Kidney capillary endothelial cell (primary cell): ENCODE data around the gene TMIGD1.

Source experiments
- DNase-seq: peaks from one replicate; pipeline ENCODE4 v3.0.0-alpha.2; 2018; ENCODE audit warnings: low spot score

The TMIGD1 gene, protein sequence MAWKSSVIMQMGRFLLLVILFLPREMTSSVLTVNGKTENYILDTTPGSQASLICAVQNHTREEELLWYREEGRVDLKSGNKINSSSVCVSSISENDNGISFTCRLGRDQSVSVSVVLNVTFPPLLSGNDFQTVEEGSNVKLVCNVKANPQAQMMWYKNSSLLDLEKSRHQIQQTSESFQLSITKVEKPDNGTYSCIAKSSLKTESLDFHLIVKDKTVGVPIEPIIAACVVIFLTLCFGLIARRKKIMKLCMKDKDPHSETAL

DNA sequence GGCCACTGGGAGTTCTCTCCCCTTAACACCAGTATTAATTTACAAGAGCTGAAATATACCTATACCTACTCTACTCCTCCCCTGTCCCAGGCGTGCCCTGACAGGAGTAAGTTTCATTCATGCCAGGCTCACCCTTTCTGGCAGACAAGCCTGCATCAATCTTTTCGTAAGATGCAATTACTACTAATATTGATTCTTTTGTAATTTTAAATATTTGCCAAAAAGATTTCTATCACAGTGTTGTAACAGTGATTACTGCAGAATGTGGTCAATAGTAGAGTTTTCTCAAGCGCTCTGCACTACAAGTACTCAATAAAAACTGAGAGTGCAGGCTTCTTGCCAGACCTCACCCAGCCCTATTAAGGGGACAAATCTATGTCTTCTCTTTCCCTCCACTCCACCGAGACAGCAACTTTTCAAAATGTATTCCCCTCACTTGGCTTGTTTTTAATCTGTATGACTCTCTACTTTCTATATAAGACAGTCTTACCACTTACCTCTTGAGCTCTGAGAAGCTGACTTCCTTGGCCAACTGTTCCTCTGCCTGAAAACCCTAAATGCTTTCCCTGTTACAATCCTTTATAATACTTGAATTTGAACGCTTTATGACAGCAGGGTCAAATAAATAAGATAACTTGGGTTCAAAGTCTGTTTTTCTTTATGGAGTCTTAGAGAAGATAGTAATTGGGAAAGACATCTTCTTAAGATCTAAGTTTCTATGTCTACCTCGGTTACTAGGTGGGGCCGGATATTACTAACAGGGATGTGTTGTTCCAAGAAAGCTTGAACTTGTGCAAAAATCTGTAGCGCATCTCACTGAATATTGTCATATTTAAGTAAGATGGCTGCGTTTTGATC lies at the start of gene TMIGD1:
TMIGD1 (minus strand) TSS at position 555 of the 858 bp plus-strand sequence. CDS start 1,924 bp downstream, outside the sequence.
- DNase-seq: no peak

DNA sequence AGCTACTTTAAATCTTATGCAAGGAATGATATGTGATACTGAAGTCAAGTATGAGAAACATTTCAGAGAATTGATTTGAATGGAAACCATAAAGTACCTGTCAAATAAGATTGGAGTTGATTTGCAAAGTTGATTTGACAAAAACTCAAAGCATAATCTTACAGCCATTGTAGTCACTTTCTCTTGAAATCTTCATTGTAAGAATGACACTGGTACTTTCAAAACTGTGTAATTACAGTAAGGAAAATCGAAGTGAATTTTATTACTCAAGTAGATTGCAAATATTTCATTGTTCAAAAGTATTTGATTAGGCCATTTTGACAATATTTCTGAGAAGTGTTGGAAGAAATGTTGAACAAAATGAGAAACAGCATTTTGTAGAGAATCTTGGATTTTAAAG lies 48.5 kb upstream of the TMIGD1 start:
- no peak for DNase-seq

DNA sequence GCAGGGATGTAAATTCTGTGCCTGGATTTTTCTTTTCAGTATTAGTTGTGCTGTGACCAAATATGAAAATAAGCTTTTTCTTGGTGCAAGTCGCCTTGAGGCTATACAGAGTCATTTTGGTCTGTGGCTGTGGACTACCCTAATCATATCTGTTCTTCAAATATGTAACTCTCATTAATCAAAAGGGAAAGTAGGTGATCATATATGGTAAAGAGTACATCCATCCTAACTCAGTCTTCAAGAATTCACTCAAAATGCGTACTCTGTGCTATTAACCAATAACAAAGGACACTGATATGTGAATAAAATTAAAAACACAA lies 47.4 kb upstream of the TMIGD1 start:
- DNase-seq: no peak

DNA sequence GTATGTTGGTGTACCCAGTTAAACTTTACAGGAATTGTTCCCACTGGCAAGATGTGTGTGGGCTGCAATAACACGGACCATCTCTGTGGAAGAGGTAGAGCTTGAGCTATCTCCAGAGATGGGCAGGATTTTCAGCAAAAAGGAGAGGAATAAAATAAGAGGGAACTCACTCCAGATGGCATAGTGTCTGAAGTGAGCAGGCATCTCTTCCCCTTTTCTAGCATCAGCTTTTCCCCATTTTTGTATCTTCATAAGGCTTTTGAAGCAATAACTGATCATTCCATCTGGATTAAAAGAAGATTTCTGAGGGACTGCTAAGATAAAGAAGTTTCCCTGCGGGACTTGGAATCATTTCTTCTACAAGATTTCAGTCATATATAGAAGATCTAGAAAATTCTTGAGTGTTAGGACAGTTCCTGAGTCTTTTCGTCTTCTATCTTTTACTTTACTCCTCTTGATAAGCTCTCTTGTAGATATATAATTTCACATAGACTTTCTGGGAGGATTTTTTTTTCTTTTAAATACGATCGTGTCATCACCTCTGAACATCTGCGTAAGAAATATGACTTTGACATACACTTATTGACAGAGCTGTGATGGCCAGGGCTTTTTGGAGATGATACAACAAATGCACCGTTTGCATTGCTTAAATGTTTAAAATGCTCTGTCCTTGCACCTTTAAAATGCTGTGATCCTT lies 46.9 kb upstream of the TMIGD1 start:
- DNase-seq: no peak

DNA sequence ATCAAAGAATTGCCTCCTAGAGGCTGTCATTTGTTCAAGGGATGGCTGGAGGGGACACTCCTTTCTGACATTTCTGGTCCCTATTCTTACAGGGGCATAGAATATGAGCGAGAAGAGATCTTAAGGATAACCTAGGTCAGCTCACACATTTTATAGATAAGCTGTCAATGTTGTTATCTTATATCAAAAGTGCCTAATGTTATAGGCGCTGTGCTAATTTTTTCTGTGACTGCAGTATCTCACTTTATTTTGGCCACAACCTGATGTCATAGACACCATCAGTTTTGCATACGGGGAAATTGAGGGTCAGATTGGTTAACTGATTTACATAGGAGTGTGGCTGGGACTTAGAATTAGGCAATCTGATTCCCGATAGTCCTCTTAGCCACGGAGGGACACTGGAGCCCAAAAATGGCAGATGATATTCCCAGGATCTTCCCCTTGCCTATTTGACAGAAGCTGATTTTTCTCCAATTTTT lies 46.1 kb upstream of the TMIGD1 start:
- no peak for DNase-seq

DNA sequence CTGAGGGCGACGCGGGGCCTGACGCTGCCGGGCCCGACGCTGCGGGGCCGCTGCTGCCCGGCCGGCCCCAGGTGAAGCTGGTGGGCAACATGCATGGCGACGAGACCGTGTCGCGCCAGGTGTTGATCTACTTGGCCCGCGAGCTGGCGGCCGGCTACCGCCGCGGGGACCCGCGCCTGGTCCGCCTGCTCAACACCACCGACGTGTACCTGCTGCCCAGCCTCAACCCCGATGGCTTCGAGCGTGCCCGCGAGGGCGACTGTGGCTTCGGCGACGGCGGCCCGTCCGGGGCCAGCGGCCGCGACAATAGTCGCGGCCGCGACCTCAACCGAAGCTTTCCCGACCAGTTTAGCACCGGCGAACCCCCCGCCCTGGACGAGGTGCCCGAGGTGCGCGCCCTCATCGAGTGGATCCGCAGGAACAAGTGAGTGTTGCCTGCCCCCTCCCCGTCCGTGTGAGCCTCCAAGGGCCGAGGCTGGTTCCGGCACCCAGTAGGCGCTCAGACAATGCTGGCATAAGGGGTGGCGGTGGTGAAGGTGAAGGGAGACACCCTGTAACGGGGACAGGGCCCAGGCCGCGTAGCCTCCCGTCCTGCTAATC lies 45.5 kb upstream of the TMIGD1 start:
- no peak for DNase-seq

DNA sequence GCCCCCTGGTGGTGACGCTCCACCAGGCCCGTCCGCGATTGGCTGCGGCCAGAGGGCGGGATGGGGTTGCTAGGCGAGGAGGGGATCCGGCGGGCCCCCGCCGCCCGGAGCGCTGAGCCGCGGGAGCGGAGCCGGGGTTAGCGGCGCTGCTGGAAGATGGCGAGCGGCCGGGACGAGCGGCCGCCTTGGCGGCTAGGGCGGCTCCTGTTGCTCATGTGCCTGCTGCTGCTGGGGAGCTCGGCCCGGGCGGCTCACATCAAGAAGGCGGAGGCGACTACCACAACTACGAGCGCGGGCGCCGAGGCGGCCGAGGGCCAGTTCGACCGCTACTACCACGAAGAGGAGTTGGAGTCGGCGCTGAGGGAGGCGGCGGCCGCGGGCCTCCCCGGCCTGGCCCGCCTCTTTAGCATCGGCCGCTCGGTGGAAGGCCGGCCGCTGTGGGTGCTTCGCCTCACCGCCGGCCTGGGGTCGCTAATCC lies 45.0 kb upstream of the TMIGD1 start, which contains the start of gene CPD:
CPD (plus strand) TSS at position 103 of the 478 bp plus-strand sequence; CDS start at position 157, 54 bp downstream.
- peak; percentile 93 for DNase-seq

DNA sequence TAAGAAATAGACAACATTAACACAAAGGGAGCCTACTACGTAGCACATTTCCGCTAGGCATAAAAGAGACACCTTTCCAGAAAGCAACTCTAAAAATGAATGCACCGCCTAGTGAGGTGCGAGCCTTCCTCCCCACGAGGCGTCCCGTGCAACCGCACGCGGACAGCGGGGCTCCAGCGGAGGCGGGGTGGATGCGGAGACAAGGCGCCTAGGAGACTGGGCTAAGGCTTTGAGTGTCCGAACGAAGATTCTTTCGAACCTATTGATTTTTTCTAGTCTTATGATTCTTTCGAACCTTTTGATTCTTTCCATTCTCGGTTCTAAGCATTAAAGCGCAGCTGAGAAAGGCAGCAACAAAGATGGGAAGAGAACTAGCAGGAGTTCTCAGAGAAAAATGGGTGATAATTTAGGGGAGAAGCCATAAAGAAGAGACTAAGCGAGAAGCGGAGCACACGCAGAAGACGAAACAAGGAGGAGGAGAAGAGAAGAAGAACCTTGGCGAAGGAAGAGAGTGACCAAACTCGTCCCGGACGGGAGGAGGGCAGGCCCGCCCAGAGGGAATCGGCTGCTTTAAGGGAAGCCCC lies 44.5 kb upstream of the TMIGD1 start:
- DNase-seq: no peak

DNA sequence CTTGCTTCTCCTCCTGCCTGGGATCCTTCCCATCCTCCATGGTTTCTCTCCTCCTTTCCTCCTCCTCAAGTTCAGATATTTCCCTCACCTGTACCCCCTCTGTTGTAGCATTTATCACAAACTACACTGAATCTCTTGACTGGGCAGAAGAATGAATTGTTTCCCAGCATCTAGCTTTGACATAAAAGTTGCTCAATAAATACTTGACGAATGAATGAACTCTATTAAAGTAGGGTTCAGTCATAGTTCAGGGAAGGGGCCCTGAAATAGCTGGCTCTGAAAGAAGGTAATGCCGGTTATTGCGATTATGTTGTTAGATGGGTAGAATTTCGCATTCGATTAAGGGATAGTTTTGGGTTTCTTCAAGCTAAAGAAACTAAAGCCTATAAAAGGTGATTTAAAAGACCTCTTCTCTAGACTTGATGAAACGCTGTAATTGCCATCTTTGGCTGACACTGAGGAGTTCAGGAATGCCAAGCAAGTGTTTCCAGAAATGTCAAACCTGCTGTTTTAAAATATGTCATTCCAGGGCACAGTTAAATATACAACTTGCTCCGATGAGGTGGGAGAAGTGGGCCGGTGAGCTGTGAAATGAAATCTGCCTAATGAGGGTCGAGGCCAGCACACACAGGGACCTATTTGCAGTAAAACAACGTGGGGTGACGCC lies 43.9 kb upstream of the TMIGD1 start:
- no peak for DNase-seq

DNA sequence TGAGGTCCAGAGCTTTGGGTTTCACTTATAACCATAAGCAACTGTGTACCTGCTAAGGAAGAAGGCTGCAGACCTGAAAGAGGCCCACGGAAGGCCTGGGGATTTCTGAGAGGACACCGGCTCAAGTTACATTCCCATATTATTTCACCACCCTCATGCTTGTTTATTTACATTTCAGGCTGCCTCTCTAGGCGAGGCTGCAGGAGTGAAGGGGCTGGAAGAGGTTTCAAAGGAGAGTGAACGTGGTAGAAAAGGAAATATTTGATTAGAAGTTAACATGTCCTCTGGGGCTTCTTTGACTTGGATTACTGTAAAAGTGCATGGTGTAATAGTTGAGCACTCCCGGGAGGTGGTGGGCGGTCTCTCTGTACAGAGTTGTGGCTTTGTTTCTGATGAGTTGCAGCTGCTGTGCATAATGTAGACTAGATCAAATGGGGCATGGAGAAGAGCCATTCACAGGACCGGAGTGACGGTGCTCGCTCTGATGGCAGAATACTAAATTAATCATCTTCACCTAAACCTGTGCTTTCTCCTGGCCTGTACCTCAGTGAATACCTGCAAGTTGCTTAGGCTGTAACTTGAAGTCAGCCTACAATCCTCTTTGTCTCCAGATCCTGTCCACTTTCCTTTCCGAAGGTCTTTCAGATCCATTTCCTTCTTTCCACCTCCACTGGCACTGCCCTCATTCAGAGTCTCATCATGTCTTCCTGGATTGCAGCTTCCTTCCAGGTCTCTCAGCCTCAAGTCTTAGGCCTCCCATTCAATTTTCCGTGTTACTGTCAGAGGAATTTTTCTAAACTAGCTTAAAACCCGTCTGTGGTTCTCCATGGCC lies 43.0 kb upstream of the TMIGD1 start:
- no peak for DNase-seq

DNA sequence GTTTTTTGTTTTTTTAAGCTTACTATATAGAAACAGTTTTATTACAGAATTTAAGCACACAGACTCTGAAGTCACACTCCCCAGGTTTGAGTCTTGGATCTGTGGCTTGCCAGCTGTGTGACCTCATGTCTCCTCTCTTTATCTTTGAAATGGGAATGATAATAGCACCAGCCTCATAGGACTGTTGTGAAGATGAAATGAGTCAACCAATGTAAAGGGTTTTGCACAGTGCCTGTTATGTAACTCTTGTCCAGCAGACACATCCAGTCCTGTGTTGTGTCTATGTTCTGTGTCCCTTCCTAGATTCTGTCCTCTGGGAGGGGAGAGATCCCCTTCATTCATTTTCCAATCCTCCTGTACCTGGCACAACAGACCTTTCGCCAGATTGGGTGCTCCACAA lies 41.8 kb upstream of the TMIGD1 start:
- no peak for DNase-seq

DNA sequence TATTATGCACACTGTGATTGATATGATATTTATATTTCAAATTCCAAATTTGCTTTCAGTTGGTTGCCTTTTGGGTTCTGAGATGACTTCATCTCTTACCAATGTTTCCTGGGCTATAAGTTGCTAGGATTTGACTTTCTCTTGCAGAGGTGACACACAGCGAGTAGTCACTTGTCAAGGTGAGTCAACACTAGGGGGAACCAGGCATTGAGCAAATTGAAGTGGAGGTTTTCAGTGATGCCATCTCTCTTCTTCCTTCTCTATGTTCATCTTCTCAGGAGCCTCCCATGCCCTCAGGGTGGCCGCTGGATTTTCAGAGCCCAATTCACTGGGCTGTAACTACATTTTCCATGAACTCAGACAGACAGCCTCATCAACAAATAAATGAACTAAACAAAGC lies 38.9 kb upstream of the TMIGD1 start:
- DNase-seq: peak; percentile 34

DNA sequence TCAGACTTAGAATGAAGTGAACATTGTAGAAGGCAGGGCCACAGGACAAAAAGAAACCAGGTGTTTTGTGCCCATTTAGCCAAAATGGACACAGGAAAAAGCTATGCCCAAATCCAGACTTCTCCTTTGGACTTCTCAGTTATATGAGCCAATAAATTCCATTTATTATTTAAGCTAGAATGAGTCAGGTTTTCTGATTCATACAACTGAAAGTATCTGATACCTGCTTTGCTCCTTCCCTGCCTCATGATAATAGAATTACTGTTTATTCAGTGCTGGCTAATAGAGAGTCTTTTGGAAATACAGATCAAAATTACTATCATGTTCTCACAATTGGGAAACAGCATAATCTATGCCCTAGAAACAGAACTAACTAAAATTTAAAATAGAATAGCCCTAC lies 36.1 kb upstream of the TMIGD1 start:
- no peak for DNase-seq

DNA sequence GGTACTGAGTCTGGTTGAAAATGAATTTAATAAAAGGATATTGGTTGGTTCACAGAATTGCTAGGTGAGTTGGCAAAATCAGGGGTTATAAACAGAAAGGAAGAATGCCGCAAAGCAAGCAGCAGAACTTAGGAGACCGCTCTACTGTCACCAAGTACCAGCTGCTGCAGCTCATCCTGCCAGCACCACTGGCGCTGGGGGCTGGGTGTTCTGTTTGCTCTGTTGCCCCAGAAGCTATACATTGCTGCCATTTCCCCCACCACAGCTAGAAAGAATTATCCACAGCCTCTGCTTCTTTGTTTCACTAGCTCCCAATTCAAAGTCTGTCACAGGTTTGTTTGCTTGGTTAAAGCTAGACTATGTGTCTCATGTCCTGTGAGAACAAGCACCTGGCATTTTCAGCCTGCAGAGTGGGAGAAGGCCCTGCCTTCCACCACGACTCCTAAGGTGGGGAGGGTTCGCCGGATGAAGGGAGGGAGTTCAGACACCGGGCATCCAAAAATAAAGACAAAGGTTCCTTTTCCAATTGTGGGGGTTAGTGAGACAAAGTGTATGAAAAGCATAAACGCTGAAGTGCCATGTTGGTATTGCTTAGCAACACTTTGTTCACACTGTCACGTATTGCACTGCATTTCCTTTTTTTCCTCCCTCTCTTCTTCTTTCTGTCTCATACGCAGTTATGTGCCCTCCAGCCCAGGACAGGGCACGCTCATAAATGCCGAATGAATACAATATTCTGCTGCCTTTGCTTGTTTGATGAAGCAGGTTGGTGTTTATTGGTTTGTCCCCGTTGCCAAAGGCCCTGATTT lies 35.3 kb upstream of the TMIGD1 start:
- DNase-seq: no peak

DNA sequence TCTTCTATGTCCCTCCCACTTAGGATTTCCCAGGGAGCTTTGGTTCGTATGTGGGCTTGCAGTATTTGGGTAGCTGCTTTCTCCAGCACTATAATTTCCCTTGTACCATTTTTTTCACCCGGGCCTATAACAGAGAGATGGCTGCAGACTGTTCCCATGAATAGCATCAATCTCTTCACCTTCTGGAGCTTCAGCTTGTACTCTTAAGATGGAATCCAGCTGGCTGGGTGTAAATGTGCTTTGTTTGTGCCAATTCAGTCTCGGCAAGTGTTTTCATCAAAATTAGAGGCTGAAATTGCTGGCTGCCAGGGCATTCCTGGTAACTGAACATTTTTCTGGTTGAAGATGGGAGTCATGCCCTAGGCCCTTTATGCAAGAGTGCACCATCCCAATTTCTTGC lies 32.7 kb upstream of the TMIGD1 start:
- no peak for DNase-seq

DNA sequence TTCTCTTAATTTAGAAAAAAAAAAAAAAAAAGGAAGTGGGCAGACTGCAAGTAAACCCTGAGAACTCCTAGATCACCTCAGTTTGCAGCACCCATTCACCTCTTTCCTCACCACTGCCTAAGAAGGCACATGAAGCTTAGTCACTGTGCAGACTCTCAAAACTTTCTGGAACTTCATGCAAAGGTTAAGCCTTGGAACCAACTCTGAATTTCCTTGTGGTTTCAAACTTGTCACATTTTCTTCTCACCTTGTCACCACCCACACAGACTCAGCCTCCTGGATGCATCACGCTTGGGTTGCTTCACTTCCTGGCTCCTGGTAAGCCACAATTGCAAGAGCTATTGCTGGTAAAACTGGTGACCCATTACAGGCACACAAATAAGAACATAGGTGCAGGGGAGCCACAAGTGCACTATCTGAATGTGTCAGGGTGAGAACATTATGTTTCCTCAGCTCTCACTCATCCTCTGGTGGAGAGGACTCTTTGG lies 29.9 kb upstream of the TMIGD1 start:
- no peak for DNase-seq

DNA sequence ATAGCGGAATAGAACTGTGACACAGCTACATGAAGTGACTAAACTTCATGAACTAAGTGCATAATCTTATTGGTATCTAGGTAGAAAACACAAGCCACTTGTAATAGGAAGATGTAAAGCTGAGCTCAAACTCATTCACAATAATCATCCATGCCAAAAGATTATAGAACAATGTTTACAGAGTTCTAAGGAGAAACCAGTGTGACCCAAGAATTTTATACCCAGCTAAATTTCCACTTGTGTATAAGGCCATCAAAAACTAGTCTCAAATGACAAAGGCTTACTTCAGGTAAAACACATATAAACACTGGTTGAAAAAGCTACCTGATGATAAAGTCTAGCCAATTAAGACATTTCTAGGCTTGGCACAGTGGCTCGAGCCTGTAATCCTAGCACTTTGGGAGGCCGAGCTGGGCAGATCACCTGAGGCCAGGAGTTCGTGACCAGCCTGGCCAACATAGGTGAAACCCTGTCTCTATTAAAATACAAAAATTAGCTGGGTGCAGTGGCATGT lies 28.0 kb upstream of the TMIGD1 start:
- no peak for DNase-seq

DNA sequence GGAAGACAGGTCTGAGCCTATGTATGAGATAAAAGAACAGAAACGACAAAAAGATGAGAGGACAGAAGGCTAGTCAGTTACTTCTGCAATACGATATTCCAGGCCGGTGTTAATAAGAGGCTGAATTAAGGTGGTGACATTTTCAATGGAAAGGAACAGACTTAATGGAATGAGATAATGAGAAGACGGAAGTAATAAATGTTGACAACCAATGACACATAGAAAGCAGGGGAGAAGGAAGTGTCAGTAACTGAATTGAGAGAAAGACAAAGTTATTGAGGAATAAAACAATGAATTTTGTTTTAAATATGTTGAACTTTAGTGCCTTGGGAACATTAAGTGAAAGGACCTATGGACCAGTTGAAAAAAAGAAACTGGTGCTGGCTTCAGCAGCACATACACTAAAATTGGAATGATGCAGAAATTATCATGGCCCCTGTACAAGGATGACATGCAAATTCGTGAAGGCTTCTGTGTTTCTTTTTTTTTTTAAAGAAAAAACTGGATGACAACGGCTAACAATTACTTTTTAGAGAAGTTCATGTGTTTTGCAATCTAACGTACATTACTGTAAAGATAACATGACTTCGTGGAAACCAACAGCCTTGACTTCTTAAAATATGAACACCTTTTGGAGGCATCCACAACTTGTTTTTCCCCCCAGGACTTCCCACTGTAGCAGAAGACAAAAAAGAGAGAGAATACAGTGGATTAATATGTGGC lies 26.4 kb upstream of the TMIGD1 start:
- no peak for DNase-seq
